ENCODE data around the gene TMEM269. TPM values are rescaled to one million over a fixed set of nuclear protein-coding genes. Genes with fewer than 3 reads are reported as not detected.

The TMEM269 gene
- total RNA-seq, 1 donor from 2014 or later, result 0.67 TPM

- Mint-ChIP-seq H3K27ac (ENCODE audit: unreplicated experiment) (no peak overlapping the region), H3K27me3 (ENCODE audit: unreplicated experiment) (no peaks in the 10 kb centered on the region), H3K9me3 (ENCODE audit: unreplicated experiment) (no peaks in the 10 kb centered on the region), H3K36me3 (ENCODE audit: unreplicated experiment) (peaks cover 42% of the 10 kb centered on the region), H3K4me3 (ENCODE audit: unreplicated experiment) (peak overlapping the region; percentile 93), H3K4me1 (ENCODE audit: unreplicated experiment) (peaks cover 18% of the 10 kb centered on the region)
- TF ChIP-seq, protein P1, sequence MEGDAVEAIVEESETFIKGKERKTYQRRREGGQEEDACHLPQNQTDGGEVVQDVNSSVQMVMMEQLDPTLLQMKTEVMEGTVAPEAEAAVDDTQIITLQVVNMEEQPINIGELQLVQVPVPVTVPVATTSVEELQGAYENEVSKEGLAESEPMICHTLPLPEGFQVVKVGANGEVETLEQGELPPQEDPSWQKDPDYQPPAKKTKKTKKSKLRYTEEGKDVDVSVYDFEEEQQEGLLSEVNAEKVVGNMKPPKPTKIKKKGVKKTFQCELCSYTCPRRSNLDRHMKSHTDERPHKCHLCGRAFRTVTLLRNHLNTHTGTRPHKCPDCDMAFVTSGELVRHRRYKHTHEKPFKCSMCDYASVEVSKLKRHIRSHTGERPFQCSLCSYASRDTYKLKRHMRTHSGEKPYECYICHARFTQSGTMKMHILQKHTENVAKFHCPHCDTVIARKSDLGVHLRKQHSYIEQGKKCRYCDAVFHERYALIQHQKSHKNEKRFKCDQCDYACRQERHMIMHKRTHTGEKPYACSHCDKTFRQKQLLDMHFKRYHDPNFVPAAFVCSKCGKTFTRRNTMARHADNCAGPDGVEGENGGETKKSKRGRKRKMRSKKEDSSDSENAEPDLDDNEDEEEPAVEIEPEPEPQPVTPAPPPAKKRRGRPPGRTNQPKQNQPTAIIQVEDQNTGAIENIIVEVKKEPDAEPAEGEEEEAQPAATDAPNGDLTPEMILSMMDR (IDR thresholded peaks at IDR 0.05), result no peak
- DNase-seq (ENCODE audit: extremely low spot score, unreplicated experiment), result no peak
These were observed 63.1 kb downstream of the TMEM269 start for GRCh38 chr1:42847721-42848460.

GRCh38 chr1:42848823-42849537 lies 64.2 kb downstream of the TMEM269 start:
- Mint-ChIP-seq H3K4me3 (ENCODE audit: unreplicated experiment) (no peak overlapping the region), H3K27ac (ENCODE audit: unreplicated experiment) (no peak overlapping the region), H3K4me1 (ENCODE audit: unreplicated experiment) (peaks cover 18% of the 10 kb centered on the region), H3K27me3 (ENCODE audit: unreplicated experiment) (no peaks in the 10 kb centered on the region), H3K9me3 (ENCODE audit: unreplicated experiment) (no peaks in the 10 kb centered on the region), H3K36me3 (ENCODE audit: unreplicated experiment) (peaks cover 38% of the 10 kb centered on the region)
- no peak for DNase-seq (ENCODE audit: extremely low spot score, unreplicated experiment)
- TF ChIP-seq, protein P1 (IDR thresholded peaks at IDR 0.05), result no peak

GRCh38 chr1:42849944-42850343 lies 65.2 kb downstream of the TMEM269 start:
- H3K4me1 Mint-ChIP-seq (ENCODE audit: unreplicated experiment), result peaks cover 18% of the 10 kb centered on the region
- DNase-seq (ENCODE audit: extremely low spot score, unreplicated experiment), result no peak
- H3K9me3 Mint-ChIP-seq (ENCODE audit: unreplicated experiment), result no peaks in the 10 kb centered on the region
- H3K4me3 Mint-ChIP-seq (ENCODE audit: unreplicated experiment), result no peak overlapping the region
- H3K27me3 Mint-ChIP-seq (ENCODE audit: unreplicated experiment), result no peaks in the 10 kb centered on the region
- peaks cover 38% of the 10 kb centered on the region for H3K36me3 Mint-ChIP-seq (ENCODE audit: unreplicated experiment)
- no peak overlapping the region for H3K27ac Mint-ChIP-seq (ENCODE audit: unreplicated experiment)
- TF ChIP-seq, protein P1 (IDR thresholded peaks at IDR 0.05), result no peak

Other genes with a start within 250 kb of the TMEM269 start
- 26.7 and 30.2 TPM in 2 replicates for gene PPIH, start 126.6 kb upstream of the TMEM269 start, total RNA-seq
- gene YBX1, start 102.6 kb upstream of the TMEM269 start, total RNA-seq, result 529 and 538 TPM in 2 replicates
- gene CLDN19, start 44.8 kb upstream of the TMEM269 start, total RNA-seq, result not detected in 2 replicates
- gene P3H1, start 18.0 kb upstream of the TMEM269 start, total RNA-seq, result 210 and 221 TPM in 2 replicates
- gene C1orf50, start 17.7 kb upstream of the TMEM269 start, total RNA-seq, result 5.3 and 5.6 TPM in 2 replicates
- gene ERMAP, start 32.1 kb downstream of the TMEM269 start, total RNA-seq, result 13.2 and 13.8 TPM in 2 replicates
- gene SVBP, start 32.4 kb downstream of the TMEM269 start, total RNA-seq, result 36.5 and 36.8 TPM in 2 replicates
- 8.7 and 10.7 TPM in 2 replicates for gene ZNF691, start 61.6 kb downstream of the TMEM269 start, total RNA-seq
- 200 and 236 TPM in 2 replicates for gene SLC2A1, start 173.9 kb downstream of the TMEM269 start, total RNA-seq

All from osteocyte (in vitro differentiated cells).